Astrocyte (in vitro differentiated cells and primary cell): ENCODE data around the gene BRINP1. TPM values are rescaled to one million over a fixed set of nuclear protein-coding genes. Genes with fewer than 3 reads are reported as not detected.

Experiments used
- DNase-seq: peaks from one replicate; pipeline ENCODE4 v3.0.0-alpha.2; 2010; ENCODE audit warnings: low read depth
- FAIRE-seq: peaks from 2 replicates; lab custom pipeline; 2011; peaks lifted over from hg19 to GRCh38; lab: Jason Lieb, UNC
- H2AFZ ChIP-seq: 2 replicates; pipeline ENCODE4 v1.6.0; 2012; ENCODE audit warnings: low read depth, low read length, inconsistent platforms
- H3K27ac ChIP-seq: 2 replicates; pipeline ENCODE4 v1.5.1; 2011; ENCODE audit warnings: low read depth, low read length, inconsistent platforms
- H3K27me3 ChIP-seq: 2 replicates; pipeline ENCODE4 v1.6.0; 2011; ENCODE audit warnings: low read length, inconsistent platforms; ENCODE audit not compliant: insufficient read depth
- H3K36me3 ChIP-seq: 2 replicates; pipeline ENCODE4 v1.5.1; 2011; ENCODE audit warnings: low read length, inconsistent platforms; ENCODE audit not compliant: insufficient read depth
- H3K4me1 ChIP-seq: 2 replicates; pipeline ENCODE4 v1.5.1; 2011; ENCODE audit warnings: low read length, inconsistent platforms; ENCODE audit not compliant: insufficient read depth
- H3K4me2 ChIP-seq: 2 replicates; pipeline ENCODE4 v1.6.0; 2012; ENCODE audit warnings: low read length, inconsistent platforms
- H3K4me3 ChIP-seq: 2 replicates; pipeline ENCODE4 v1.5.1; 2011; ENCODE audit warnings: low read depth, mild to moderate bottlenecking, low read length, inconsistent platforms; ENCODE audit not compliant: insufficient read depth
- H3K79me2 ChIP-seq: 2 replicates; pipeline ENCODE4 v1.6.0; 2012; ENCODE audit warnings: mild to moderate bottlenecking, low read length, inconsistent platforms; ENCODE audit not compliant: insufficient read depth
- H3K9ac ChIP-seq: 2 replicates; pipeline ENCODE4 v1.6.0; 2012; ENCODE audit warnings: mild to moderate bottlenecking, low read length, inconsistent platforms
- H3K9me3 ChIP-seq: 2 replicates; pipeline ENCODE4 v1.5.1; 2012; ENCODE audit warnings: low read depth, mild to moderate bottlenecking, low read length, inconsistent platforms; ENCODE audit not compliant: insufficient read depth
- H4K20me1 ChIP-seq: 2 replicates; pipeline ENCODE4 v1.6.0; 2012; ENCODE audit warnings: low read length, inconsistent platforms; ENCODE audit not compliant: insufficient read depth
- H3K27ac Mint-ChIP-seq: one replicate; pipeline ENCODE4 v1.8.0; 2021; ENCODE audit warnings: mild to moderate bottlenecking, mixed read lengths; ENCODE audit not compliant: unreplicated experiment
- H3K27me3 Mint-ChIP-seq: one replicate; pipeline ENCODE4 v1.8.0; 2021; ENCODE audit warnings: low read depth, mixed read lengths; ENCODE audit not compliant: unreplicated experiment
- H3K36me3 Mint-ChIP-seq: one replicate; pipeline ENCODE4 v1.8.0; 2021; ENCODE audit warnings: low read depth, mixed read lengths; ENCODE audit not compliant: unreplicated experiment
- H3K4me1 Mint-ChIP-seq: one replicate; pipeline ENCODE4 v1.8.0; 2021; ENCODE audit warnings: low read depth, mixed read lengths; ENCODE audit not compliant: unreplicated experiment
- H3K4me3 Mint-ChIP-seq: one replicate; pipeline ENCODE4 v1.8.0; 2021; ENCODE audit warnings: mild to moderate bottlenecking, moderate library complexity, mixed read lengths; ENCODE audit not compliant: unreplicated experiment
- H3K9me3 Mint-ChIP-seq: one replicate; pipeline ENCODE4 v1.8.0; 2021; ENCODE audit warnings: mild to moderate bottlenecking, mixed read lengths; ENCODE audit not compliant: unreplicated experiment
- EZH2 ChIP-seq: IDR thresholded peaks from 2 replicates; pipeline ENCODE4 v1.6.1; 2012; ENCODE audit warnings: mild to moderate bottlenecking, low read length, inconsistent platforms; ENCODE audit not compliant: insufficient read depth
- total RNA-seq: library from RNA; stranded (reverse); gene quantifications from 2 replicates; pipeline ENCODE4 v1.2.1, GENCODE V29; 2021
- TF ChIP-seq, protein P1 (sequence below): IDR thresholded peaks from 2 replicates; pipeline ENCODE4 v1.5.1; 2011; ENCODE audit warnings: low read depth, mild to moderate bottlenecking, inconsistent platforms, low read length, moderate library complexity; ENCODE audit not compliant: insufficient read depth

The BRINP1 gene
- total RNA-seq, 1 donor from 2014 or later: 2.2 TPM

DNA sequence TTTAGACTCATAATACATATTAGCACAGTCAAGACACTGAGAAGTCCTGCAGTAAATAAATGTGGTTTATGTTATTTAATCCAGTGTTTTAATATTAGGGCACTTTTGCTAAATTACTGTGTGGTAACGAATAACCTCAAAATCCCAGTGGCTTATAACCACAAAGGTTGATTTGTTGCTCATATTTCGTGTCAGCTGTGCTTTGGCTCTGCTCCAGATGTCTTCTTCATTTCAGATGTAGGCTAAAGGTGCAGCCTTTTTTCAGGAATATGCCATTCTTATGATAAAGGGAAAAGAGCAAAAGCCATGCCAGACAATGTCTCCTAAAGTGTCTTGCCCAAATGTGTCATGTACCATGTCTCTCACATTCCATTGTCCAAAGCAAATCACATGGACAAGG is 144.8 kb downstream of the BRINP1 start:
- Mint-ChIP-seq H3K27ac (no peak overlapping the region), H3K27me3 (no peaks in the 10 kb centered on the region), H3K9me3 (no peaks in the 10 kb centered on the region), H3K36me3 (no peaks in the 10 kb centered on the region), H3K4me1 (peaks cover 3% of the 10 kb centered on the region), H3K4me3 (no peak overlapping the region)
- Histone ChIP-seq H3K4me2 (no peak overlapping the region), H3K4me3 (no peak overlapping the region), H4K20me1 (no peaks in the 10 kb centered on the region), H3K36me3 (no peaks in the 10 kb centered on the region), H2AFZ (no peak overlapping the region), H3K27me3 (no peaks in the 10 kb centered on the region), H3K79me2 (no peaks in the 10 kb centered on the region), H3K27ac (no peak overlapping the region), H3K9ac (no peak overlapping the region), H3K9me3 (no peaks in the 10 kb centered on the region), H3K4me1 (no peaks in the 10 kb centered on the region)
- TF ChIP-seq, protein P1, sequence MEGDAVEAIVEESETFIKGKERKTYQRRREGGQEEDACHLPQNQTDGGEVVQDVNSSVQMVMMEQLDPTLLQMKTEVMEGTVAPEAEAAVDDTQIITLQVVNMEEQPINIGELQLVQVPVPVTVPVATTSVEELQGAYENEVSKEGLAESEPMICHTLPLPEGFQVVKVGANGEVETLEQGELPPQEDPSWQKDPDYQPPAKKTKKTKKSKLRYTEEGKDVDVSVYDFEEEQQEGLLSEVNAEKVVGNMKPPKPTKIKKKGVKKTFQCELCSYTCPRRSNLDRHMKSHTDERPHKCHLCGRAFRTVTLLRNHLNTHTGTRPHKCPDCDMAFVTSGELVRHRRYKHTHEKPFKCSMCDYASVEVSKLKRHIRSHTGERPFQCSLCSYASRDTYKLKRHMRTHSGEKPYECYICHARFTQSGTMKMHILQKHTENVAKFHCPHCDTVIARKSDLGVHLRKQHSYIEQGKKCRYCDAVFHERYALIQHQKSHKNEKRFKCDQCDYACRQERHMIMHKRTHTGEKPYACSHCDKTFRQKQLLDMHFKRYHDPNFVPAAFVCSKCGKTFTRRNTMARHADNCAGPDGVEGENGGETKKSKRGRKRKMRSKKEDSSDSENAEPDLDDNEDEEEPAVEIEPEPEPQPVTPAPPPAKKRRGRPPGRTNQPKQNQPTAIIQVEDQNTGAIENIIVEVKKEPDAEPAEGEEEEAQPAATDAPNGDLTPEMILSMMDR: no peak
- no peak for TF ChIP-seq EZH2
- no peak for FAIRE-seq
- DNase-seq: no peak

DNA sequence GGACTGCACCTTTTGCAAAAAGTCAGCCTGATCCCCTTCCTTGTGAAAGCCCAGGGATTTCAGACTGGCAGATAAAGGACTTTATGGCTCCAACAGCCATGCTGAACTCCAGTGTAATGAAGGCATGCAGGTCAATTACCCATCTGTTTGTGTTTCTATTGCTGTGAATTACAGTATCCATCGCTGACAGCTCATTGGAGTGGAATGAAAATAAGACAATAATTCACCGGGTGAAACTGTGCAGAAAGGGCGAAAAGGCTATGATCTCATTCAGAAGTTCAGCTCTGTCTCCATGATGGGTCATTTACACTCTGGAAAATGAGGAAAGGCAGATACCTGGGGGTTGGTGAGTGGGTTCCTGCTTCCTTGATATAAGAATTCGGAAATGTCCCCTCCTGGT is 148.0 kb downstream of the BRINP1 start:
- H3K27ac ChIP-seq: no peak overlapping the region
- no peak overlapping the region for H2AFZ ChIP-seq
- H3K27ac Mint-ChIP-seq: no peak overlapping the region
- no peaks in the 10 kb centered on the region for H3K9me3 Mint-ChIP-seq
- no peaks in the 10 kb centered on the region for H4K20me1 ChIP-seq
- no peaks in the 10 kb centered on the region for H3K36me3 ChIP-seq
- DNase-seq (no peak), FAIRE-seq (no peak)
- H3K4me1 Mint-ChIP-seq: peaks cover 3% of the 10 kb centered on the region
- no peak overlapping the region for H3K4me3 Mint-ChIP-seq
- H3K9me3 ChIP-seq: no peaks in the 10 kb centered on the region
- no peaks in the 10 kb centered on the region for H3K27me3 ChIP-seq
- TF ChIP-seq EZH2: no peak
- TF ChIP-seq, protein P1: no peak
- H3K9ac ChIP-seq: no peak overlapping the region
- H3K27me3 Mint-ChIP-seq: no peaks in the 10 kb centered on the region
- H3K4me2 ChIP-seq: no peak overlapping the region
- no peaks in the 10 kb centered on the region for H3K4me1 ChIP-seq
- H3K4me3 ChIP-seq: no peak overlapping the region
- no peaks in the 10 kb centered on the region for H3K36me3 Mint-ChIP-seq
- no peaks in the 10 kb centered on the region for H3K79me2 ChIP-seq

DNA sequence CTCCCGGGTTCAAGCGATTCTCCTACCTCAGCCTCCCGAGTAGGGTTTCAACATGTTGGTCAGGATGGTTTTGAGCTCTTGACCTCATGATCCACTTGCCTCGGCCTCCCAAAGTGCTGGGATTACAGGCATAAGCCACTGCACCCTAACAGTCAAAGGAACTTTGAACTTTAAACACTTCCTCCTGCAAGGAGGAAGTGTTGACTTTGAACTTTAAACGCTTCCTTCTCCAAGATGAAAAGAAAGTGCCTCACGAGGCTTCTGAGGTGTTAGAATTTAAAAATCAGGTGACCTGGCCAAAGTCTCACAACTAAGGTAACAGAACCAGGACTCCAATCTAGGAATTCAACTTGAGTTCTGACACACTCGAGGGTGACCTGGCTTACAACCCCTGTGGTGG is 150.9 kb downstream of the BRINP1 start:
- Mint-ChIP-seq H3K27ac (no peak overlapping the region), H3K27me3 (no peaks in the 10 kb centered on the region), H3K36me3 (no peaks in the 10 kb centered on the region), H3K9me3 (no peaks in the 10 kb centered on the region), H3K4me1 (peaks cover 3% of the 10 kb centered on the region), H3K4me3 (no peak overlapping the region)
- no peaks in the 10 kb centered on the region for H3K4me1 ChIP-seq
- TF ChIP-seq, protein P1: no peak
- no peak for TF ChIP-seq EZH2
- no peaks in the 10 kb centered on the region for H3K9me3 ChIP-seq
- H3K27me3 ChIP-seq: no peaks in the 10 kb centered on the region
- no peak overlapping the region for H3K27ac ChIP-seq
- H3K4me2 ChIP-seq: no peak overlapping the region
- H3K9ac ChIP-seq: no peak overlapping the region
- no peaks in the 10 kb centered on the region for H3K36me3 ChIP-seq
- no peaks in the 10 kb centered on the region for H3K79me2 ChIP-seq
- DNase-seq (no peak), FAIRE-seq (no peak)
- H2AFZ ChIP-seq: no peak overlapping the region
- H3K4me3 ChIP-seq: no peak overlapping the region
- no peaks in the 10 kb centered on the region for H4K20me1 ChIP-seq
